LNCAP (cell line): ENCODE results near the gene TAS2R19.

Experiments used
- CTCF ChIP-seq: fragments of 450-650 bp; IDR thresholded peaks from 2 replicates; pipeline ENCODE4 v1.5.1; 2017; ENCODE audit warnings: mild to moderate bottlenecking

The TAS2R19 gene

GRCh38 chr12:11014234-11014633, 8.2 kb downstream of the TAS2R19 start:
- no peak for TF ChIP-seq CTCF

- no peak for TF ChIP-seq CTCF
These were observed 14.8 kb downstream of the TAS2R19 start for GRCh38 chr12:11007608-11008007.

- TF ChIP-seq CTCF, result no peak
These were observed 24.2 kb downstream of the TAS2R19 start, which contains the start of gene TAS2R20 for GRCh38 chr12:10998204-10998603. TAS2R20 (minus strand) TSS chr12:10998304; CDS start chr12:10997875, 429 bp downstream.

- TF ChIP-seq CTCF, result no peak
These were observed 28.1 kb downstream of the TAS2R19 start for GRCh38 chr12:10994307-10994706.

- no peak for TF ChIP-seq CTCF
These were observed 33.3 kb downstream of the TAS2R19 start for GRCh38 chr12:10989107-10989506.

- TF ChIP-seq CTCF, result no peak
These were observed 35.6 kb downstream of the TAS2R19 start, which contains the start of gene TAS2R50 for GRCh38 chr12:10986812-10987211. TAS2R50 (minus strand) TSS chr12:10986912; CDS start chr12:10986860, 52 bp downstream.

- TF ChIP-seq CTCF, result no peak
These were observed 40.2 kb downstream of the TAS2R19 start for GRCh38 chr12:10982244-10982643.

- TF ChIP-seq CTCF, result no peak
These were observed 47.5 kb downstream of the TAS2R19 start for GRCh38 chr12:10974965-10975364.
